ENCODE results near the gene NEDD4. TPM values are rescaled to one million over a fixed set of nuclear protein-coding genes. Genes with fewer than 3 reads are reported as not detected.

The NEDD4 gene
- polyA plus RNA-seq, 3 donors = 1.2 to 3.8 (median 1.3) TPM

DNA sequence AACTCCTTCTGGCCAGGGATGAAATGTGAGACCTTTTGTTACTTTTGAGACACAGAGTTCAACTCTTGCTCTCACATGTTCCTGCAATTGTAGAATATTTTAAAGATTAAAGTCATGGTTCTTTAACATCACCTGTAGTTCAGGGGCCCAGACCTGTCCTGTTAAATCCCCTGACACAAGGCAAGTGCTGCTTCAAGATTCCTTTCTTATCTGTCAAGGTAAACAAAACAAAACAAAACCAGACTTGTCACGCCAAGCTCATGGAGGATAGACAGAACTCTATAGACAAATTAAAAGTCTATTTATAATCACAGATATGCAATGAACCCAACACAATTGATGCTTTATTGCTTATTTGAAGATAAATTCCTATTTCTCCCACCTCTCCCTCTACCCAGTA is 48.6 kb upstream of the NEDD4 start:
- no peaks in the 10 kb centered on the region for H3K4me1 ChIP-seq (ENCODE audit: control insufficient read depth in 1 of 2, insufficient read depth in 2 of 2, low read length in 2 of 2)
- Mint-ChIP-seq H3K36me3 (no peaks in the 10 kb centered on the region), H3K27ac (no peak overlapping the region), H3K27me3 (ENCODE audit: low read depth in 3 of 3) (peaks cover 0 to 3% (median 0%) of the 10 kb centered on the region in 3 donors), H3K4me3 (no peak overlapping the region), H3K4me1 (peaks cover 6% of the 10 kb centered on the region), H3K9me3 (peaks cover 0 to 3% (median 0%) of the 10 kb centered on the region in 7 donors)
- no peaks in the 10 kb centered on the region for H3K79me2 ChIP-seq (ENCODE audit: insufficient read depth, low read length)
- no peak overlapping the region for H2AFZ ChIP-seq (ENCODE audit: insufficient read depth, low read depth, low read length, poor library complexity, severe bottlenecking)
- no peaks in the 10 kb centered on the region for H4K20me1 ChIP-seq (ENCODE audit: insufficient read depth, low read length)
- intact Hi-C loops (cut with micrococcal nuclease) = no loop called here
- H3K36me3 ChIP-seq (replicated peaks in 1 of 2; ENCODE audit: control insufficient read depth in 1 of 2, insufficient read depth in 2 of 2, low read length in 2 of 2) = no peaks in the 10 kb centered on the region
- H3K4me2 ChIP-seq (replicated peaks; ENCODE audit: extremely low read depth, low read length, poor library complexity, severe bottlenecking) = no peak overlapping the region
- TF ChIP-seq, protein P1, sequence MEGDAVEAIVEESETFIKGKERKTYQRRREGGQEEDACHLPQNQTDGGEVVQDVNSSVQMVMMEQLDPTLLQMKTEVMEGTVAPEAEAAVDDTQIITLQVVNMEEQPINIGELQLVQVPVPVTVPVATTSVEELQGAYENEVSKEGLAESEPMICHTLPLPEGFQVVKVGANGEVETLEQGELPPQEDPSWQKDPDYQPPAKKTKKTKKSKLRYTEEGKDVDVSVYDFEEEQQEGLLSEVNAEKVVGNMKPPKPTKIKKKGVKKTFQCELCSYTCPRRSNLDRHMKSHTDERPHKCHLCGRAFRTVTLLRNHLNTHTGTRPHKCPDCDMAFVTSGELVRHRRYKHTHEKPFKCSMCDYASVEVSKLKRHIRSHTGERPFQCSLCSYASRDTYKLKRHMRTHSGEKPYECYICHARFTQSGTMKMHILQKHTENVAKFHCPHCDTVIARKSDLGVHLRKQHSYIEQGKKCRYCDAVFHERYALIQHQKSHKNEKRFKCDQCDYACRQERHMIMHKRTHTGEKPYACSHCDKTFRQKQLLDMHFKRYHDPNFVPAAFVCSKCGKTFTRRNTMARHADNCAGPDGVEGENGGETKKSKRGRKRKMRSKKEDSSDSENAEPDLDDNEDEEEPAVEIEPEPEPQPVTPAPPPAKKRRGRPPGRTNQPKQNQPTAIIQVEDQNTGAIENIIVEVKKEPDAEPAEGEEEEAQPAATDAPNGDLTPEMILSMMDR (IDR thresholded peaks at IDR 0.05) = no peak
- WGBS (ENCODE audit: insufficient coverage) = no CpG with 5 or more reads among the region's 1 CpG
- H3K9me3 ChIP-seq (replicated peaks in 1 of 2; ENCODE audit: control insufficient read depth in 1 of 2, insufficient read depth in 1 of 2, low read length in 2 of 2) = no peaks in the 10 kb centered on the region
- no peak overlapping the region for H3K27ac ChIP-seq (ENCODE audit: low read depth in 1 of 2, low read length in 2 of 2)
- H3K4me3 ChIP-seq (replicated peaks in 1 of 3; ENCODE audit: low read depth in 2 of 3, low read length in 3 of 3) = no peak overlapping the region
- DNase-seq = no peak
- no peak overlapping the region for H3K9ac ChIP-seq (ENCODE audit: insufficient read depth, low read length, poor library complexity, severe bottlenecking)
- H3K27me3 ChIP-seq (ENCODE audit: control insufficient read depth in 2 of 2, insufficient read depth in 2 of 2, low read length in 2 of 2) = no peaks in the 10 kb centered on the region

DNA sequence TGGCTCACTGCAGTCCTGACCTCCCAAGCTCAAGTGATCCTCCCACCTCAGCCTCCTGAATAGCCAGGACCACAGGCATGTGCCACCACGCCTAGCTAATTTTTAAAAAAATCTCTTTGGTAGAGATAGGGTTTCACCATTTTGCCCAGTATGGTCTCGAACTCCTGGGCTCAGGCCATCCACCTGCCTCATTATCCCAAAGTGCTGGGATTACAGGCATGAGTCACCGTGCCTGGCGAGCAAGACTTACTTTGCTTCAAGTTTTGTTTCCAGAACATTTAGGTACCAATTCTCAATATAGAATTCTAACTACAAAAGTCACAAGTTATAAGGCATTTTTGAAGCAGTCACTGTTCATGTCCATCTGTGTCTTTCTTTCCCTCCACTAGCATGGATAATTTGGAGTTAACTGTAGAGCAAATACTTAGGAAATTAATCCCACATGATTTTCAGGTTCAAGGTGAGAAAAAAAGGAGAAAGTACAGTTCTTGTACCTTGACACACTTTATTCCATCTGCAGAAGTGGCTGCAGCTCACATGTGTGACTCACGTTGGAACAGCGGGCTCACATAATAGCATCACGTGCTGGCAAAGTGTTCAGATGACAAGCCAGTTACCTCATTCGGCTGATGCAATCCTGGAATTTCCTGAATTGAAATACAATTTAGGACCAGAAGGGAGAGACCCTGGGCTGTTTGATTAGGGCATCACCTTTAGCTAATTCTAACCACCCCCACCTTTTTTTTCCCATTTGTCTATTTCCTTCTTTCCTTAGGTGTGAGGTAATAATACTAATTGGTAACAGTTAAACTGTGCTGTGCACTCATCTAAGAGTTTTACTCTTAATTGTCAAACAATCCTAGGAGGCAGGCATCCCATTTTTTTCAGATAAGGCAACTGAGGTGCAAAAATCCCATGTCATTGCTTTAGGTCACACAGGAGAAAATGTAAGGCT is 46.9 kb upstream of the NEDD4 start:
- no peaks in the 10 kb centered on the region for H3K9me3 ChIP-seq (replicated peaks in 1 of 2; ENCODE audit: control insufficient read depth in 1 of 2, insufficient read depth in 1 of 2, low read length in 2 of 2)
- Mint-ChIP-seq H3K27me3 (ENCODE audit: low read depth in 3 of 3) (peaks cover 0 to 5% (median 0%) of the 10 kb centered on the region in 3 donors), H3K36me3 (no peaks in the 10 kb centered on the region), H3K4me3 (no peak overlapping the region), H3K4me1 (peaks cover 6% of the 10 kb centered on the region), H3K9me3 (peaks cover 0 to 3% (median 0%) of the 10 kb centered on the region in 7 donors), H3K27ac (no peak overlapping the region)
- no peak overlapping the region for H3K4me2 ChIP-seq (replicated peaks; ENCODE audit: extremely low read depth, low read length, poor library complexity, severe bottlenecking)
- H3K79me2 ChIP-seq (ENCODE audit: insufficient read depth, low read length) = no peaks in the 10 kb centered on the region
- H2AFZ ChIP-seq (ENCODE audit: insufficient read depth, low read depth, low read length, poor library complexity, severe bottlenecking) = no peak overlapping the region
- no peaks in the 10 kb centered on the region for H4K20me1 ChIP-seq (ENCODE audit: insufficient read depth, low read length)
- DNase-seq = peak in 1 of 3 donors; percentile 62
- H3K36me3 ChIP-seq (replicated peaks in 1 of 2; ENCODE audit: control insufficient read depth in 1 of 2, insufficient read depth in 2 of 2, low read length in 2 of 2) = no peaks in the 10 kb centered on the region
- H3K27ac ChIP-seq (ENCODE audit: low read depth in 1 of 2, low read length in 2 of 2) = no peak overlapping the region
- 45% methylated on average over 4 of the region's 8 CpGs for WGBS (ENCODE audit: insufficient coverage)
- intact Hi-C loops (cut with micrococcal nuclease) = no loop called here
- H3K4me1 ChIP-seq (ENCODE audit: control insufficient read depth in 1 of 2, insufficient read depth in 2 of 2, low read length in 2 of 2) = no peaks in the 10 kb centered on the region
- no peaks in the 10 kb centered on the region for H3K27me3 ChIP-seq (ENCODE audit: control insufficient read depth in 2 of 2, insufficient read depth in 2 of 2, low read length in 2 of 2)
- H3K4me3 ChIP-seq (replicated peaks in 1 of 3; ENCODE audit: low read depth in 2 of 3, low read length in 3 of 3) = no peak overlapping the region
- no peak overlapping the region for H3K9ac ChIP-seq (ENCODE audit: insufficient read depth, low read length, poor library complexity, severe bottlenecking)
- TF ChIP-seq, protein P1 (IDR thresholded peaks at IDR 0.05) = no peak
